ENCODE results near the gene TPP2. TPM values are rescaled to one million over a fixed set of nuclear protein-coding genes. Genes with fewer than 3 reads are reported as not detected.

The TPP2 gene
- total and polyA plus RNA-seq, 4 donors, result 14.0 to 55.6 (median 22.4) TPM

- no peak overlapping the region for H3K9ac ChIP-seq (ENCODE audit: low read depth in 1 of 2, low read length in 2 of 2)
- no peaks in the 10 kb centered on the region for H3K9me3 ChIP-seq (ENCODE audit: control insufficient read depth in 4 of 4, low read length in 3 of 4)
- 55% methylated on average over 4 of the region's 4 CpGs for WGBS
- peaks cover 0 to 18% (median 9%) of the 10 kb centered on the region in 4 donors for H3K4me1 ChIP-seq (ENCODE audit: control insufficient read depth in 4 of 4, insufficient read depth in 4 of 4, low read length in 3 of 4)
- peak overlapping the region in 1 of 2 donors; percentile 19 for H3K27ac ChIP-seq (ENCODE audit: low read depth in 1 of 2, low read length in 2 of 2)
- TF ChIP-seq SP1 (IDR thresholded peaks at IDR 0.05) (no peak), YY1 (IDR thresholded peaks at IDR 0.05) (no peak), EGR1 (IDR thresholded peaks at IDR 0.05; ENCODE audit: low read depth in 2 of 2) (no peak)
- no peaks in the 10 kb centered on the region for H3K36me3 ChIP-seq (ENCODE audit: control insufficient read depth in 4 of 4, insufficient read depth in 3 of 4, low read depth in 1 of 4, low read length in 3 of 4)
- H3K4me3 ChIP-seq (ENCODE audit: low read depth in 1 of 3, low read length in 3 of 3), result no peak overlapping the region
- no peak for DNase-seq (ENCODE audit: low spot score)
- no peaks in the 10 kb centered on the region for H3K27me3 ChIP-seq (ENCODE audit: control insufficient read depth in 4 of 4, insufficient read depth in 4 of 4, low read length in 3 of 4)
Measured at GRCh38 chr13:102564564-102564963, 32.2 kb upstream of the TPP2 start.

GRCh38 chr13:102566513-102566912 is 30.3 kb upstream of the TPP2 start:
- Histone ChIP-seq H3K27ac (ENCODE audit: low read depth in 1 of 2, low read length in 2 of 2) (no peak overlapping the region), H3K4me3 (ENCODE audit: low read depth in 1 of 3, low read length in 3 of 3) (no peak overlapping the region), H3K4me1 (ENCODE audit: control insufficient read depth in 4 of 4, insufficient read depth in 4 of 4, low read length in 3 of 4) (peaks cover 0 to 18% (median 9%) of the 10 kb centered on the region in 4 donors), H3K36me3 (ENCODE audit: control insufficient read depth in 4 of 4, insufficient read depth in 3 of 4, low read depth in 1 of 4, low read length in 3 of 4) (no peaks in the 10 kb centered on the region), H3K27me3 (ENCODE audit: control insufficient read depth in 4 of 4, insufficient read depth in 4 of 4, low read length in 3 of 4) (no peaks in the 10 kb centered on the region), H3K9ac (ENCODE audit: low read depth in 1 of 2, low read length in 2 of 2) (peak overlapping the region in 1 of 2 donors; percentile 3), H3K9me3 (ENCODE audit: control insufficient read depth in 4 of 4, low read length in 3 of 4) (no peaks in the 10 kb centered on the region)
- 59% methylated on average over 1 of the region's 1 CpG for WGBS
- DNase-seq (ENCODE audit: low spot score), result no peak
- TF ChIP-seq YY1 (IDR thresholded peaks at IDR 0.05) (no peak), NR2F2 (IDR thresholded peaks at IDR 0.05) (no peak), RXRA (IDR thresholded peaks at IDR 0.05) (no peak), SP1 (IDR thresholded peaks at IDR 0.05) (no peak), GABPA (IDR thresholded peaks at IDR 0.05 in 1 of 2, conservative IDR thresholded peaks at IDR 0.05 in 1 of 2) (no peak), HNF4G (IDR thresholded peaks at IDR 0.05) (no peak), JUND (IDR thresholded peaks at IDR 0.05) (no peak), HNF4A (conservative IDR thresholded peaks at IDR 0.05) (no peak), TAF1 (conservative IDR thresholded peaks at IDR 0.05) (no peak), ATF3 (IDR thresholded peaks at IDR 0.05) (no peak), EGR1 (IDR thresholded peaks at IDR 0.05; ENCODE audit: low read depth in 2 of 2) (no peak), MAX (IDR thresholded peaks at IDR 0.05) (no peak), FOXA2 (IDR thresholded peaks at IDR 0.05) (no peak), RAD21 (IDR thresholded peaks at IDR 0.05) (no peak), FOXA1 (IDR thresholded peaks at IDR 0.05) (no peak), CTCF (IDR thresholded peaks at IDR 0.05; ENCODE audit: low read depth, low read length, missing input control) (no peak), REST (IDR thresholded peaks at IDR 0.05) (no peak), ZBTB33 (IDR thresholded peaks at IDR 0.05) (no peak)

Data from liver (tissue), 9 donors.